22Rv1 (cell line): ENCODE data around the gene NEDD4L.

Experiments
- CTCF ChIP-seq: fragments of 450-650 bp; IDR thresholded peaks from 2 replicates; pipeline ENCODE4 v1.5.1; 2017; ENCODE audit warnings: mild to moderate bottlenecking
- ZFX ChIP-seq: fragments of 450-650 bp; IDR thresholded peaks from 2 replicates; pipeline ENCODE4 v1.6.1; 2017; ENCODE audit warnings: antibody characterized with exemption, borderline replicate concordance

GRCh38 chr18:58258692-58259342 lies 214.8 kb downstream of the NEDD4L start:
- no peak for TF ChIP-seq CTCF
- TF ChIP-seq ZFX, result no peak
